ENCODE results near the gene UBE3D. TPM values are rescaled to one million over a fixed set of nuclear protein-coding genes. Genes with fewer than 3 reads are reported as not detected.
"Not testable (repeated sequence)": the region's sequence is repeated elsewhere in the genome, so short reads cannot be mapped to it uniquely, and the experiment has no call there.

Gene UBE3D
- total and polyA plus RNA-seq, 2 experiments from 2014 or later: 7.3 to 11.4 TPM

- no peak for DNase-seq (ENCODE audit: low spot score)
- Histone ChIP-seq H3K9me2 (replicated peaks; ENCODE audit: insufficient read depth) (no peaks in the 10 kb centered on the region), H3K4me3 (no peak overlapping the region), H3K79me2 (no peaks in the 10 kb centered on the region), H3K9me3 (ENCODE audit: low read depth) (no peaks in the 10 kb centered on the region), H3K27me3 (no peaks in the 10 kb centered on the region), H3K36me3 (replicated peaks; ENCODE audit: insufficient read depth, low read depth) (no peaks in the 10 kb centered on the region), H3K4me1 (ENCODE audit: insufficient read depth) (peaks cover 9% of the 10 kb centered on the region), H3K27ac (no peak overlapping the region), H2AFZ (no peak overlapping the region), H4K20me1 (ENCODE audit: insufficient read depth, poor library complexity, severe bottlenecking) (no peaks in the 10 kb centered on the region), H3K4me2 (no peak overlapping the region)
- 58% methylated on average over 4 of the region's 4 CpGs for WGBS (ENCODE audit: low lambda C conversion rate, missing lambda C conversion rate)
- no peak for TF ChIP-seq EZH2phosphoT487 (IDR thresholded peaks at IDR 0.05; ENCODE audit: low read depth, severe bottlenecking, unreplicated experiment)
- no peak for TF ChIP-seq EZH2 (IDR thresholded peaks at IDR 0.05; ENCODE audit: borderline replicate concordance)
- TF ChIP-seq, protein P1, sequence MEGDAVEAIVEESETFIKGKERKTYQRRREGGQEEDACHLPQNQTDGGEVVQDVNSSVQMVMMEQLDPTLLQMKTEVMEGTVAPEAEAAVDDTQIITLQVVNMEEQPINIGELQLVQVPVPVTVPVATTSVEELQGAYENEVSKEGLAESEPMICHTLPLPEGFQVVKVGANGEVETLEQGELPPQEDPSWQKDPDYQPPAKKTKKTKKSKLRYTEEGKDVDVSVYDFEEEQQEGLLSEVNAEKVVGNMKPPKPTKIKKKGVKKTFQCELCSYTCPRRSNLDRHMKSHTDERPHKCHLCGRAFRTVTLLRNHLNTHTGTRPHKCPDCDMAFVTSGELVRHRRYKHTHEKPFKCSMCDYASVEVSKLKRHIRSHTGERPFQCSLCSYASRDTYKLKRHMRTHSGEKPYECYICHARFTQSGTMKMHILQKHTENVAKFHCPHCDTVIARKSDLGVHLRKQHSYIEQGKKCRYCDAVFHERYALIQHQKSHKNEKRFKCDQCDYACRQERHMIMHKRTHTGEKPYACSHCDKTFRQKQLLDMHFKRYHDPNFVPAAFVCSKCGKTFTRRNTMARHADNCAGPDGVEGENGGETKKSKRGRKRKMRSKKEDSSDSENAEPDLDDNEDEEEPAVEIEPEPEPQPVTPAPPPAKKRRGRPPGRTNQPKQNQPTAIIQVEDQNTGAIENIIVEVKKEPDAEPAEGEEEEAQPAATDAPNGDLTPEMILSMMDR (IDR thresholded peaks at IDR 0.05; ENCODE audit: poor library complexity): no peak
These were observed 111.8 kb downstream of the UBE3D start for GRCh38 chr6:82953871-82954270.

- H2AFZ ChIP-seq: no peak overlapping the region
- H3K27me3 ChIP-seq: no peaks in the 10 kb centered on the region
- WGBS (ENCODE audit: low lambda C conversion rate, missing lambda C conversion rate): 93% methylated on average over 1 of the region's 1 CpG
- no peak for DNase-seq (ENCODE audit: low spot score)
- no peaks in the 10 kb centered on the region for H3K9me2 ChIP-seq (replicated peaks; ENCODE audit: insufficient read depth)
- TF ChIP-seq EZH2phosphoT487 (IDR thresholded peaks at IDR 0.05; ENCODE audit: low read depth, severe bottlenecking, unreplicated experiment) (no peak), EZH2 (IDR thresholded peaks at IDR 0.05; ENCODE audit: borderline replicate concordance) (no peak)
- TF ChIP-seq, protein P1 (IDR thresholded peaks at IDR 0.05; ENCODE audit: poor library complexity): no peak
- H3K79me2 ChIP-seq: no peaks in the 10 kb centered on the region
- no peaks in the 10 kb centered on the region for H4K20me1 ChIP-seq (ENCODE audit: insufficient read depth, poor library complexity, severe bottlenecking)
- no peaks in the 10 kb centered on the region for H3K4me1 ChIP-seq (ENCODE audit: insufficient read depth)
- no peaks in the 10 kb centered on the region for H3K36me3 ChIP-seq (replicated peaks; ENCODE audit: insufficient read depth, low read depth)
- H3K4me2 ChIP-seq: no peak overlapping the region
- H3K4me3 ChIP-seq: no peak overlapping the region
- H3K27ac ChIP-seq: no peak overlapping the region
- H3K9me3 ChIP-seq (ENCODE audit: low read depth): no peaks in the 10 kb centered on the region
These were observed 113.7 kb downstream of the UBE3D start for GRCh38 chr6:82951935-82952334.

GRCh38 chr6:82951389-82951788 lies 114.3 kb downstream of the UBE3D start:
- H3K9me3 ChIP-seq (ENCODE audit: low read depth): no peaks in the 10 kb centered on the region
- H2AFZ ChIP-seq: no peak overlapping the region
- no peak overlapping the region for H3K27ac ChIP-seq
- no peak overlapping the region for H3K4me3 ChIP-seq
- 96% methylated on average over 1 of the region's 1 CpG for WGBS (ENCODE audit: low lambda C conversion rate, missing lambda C conversion rate)
- H4K20me1 ChIP-seq (ENCODE audit: insufficient read depth, poor library complexity, severe bottlenecking): no peaks in the 10 kb centered on the region
- H3K36me3 ChIP-seq (replicated peaks; ENCODE audit: insufficient read depth, low read depth): no peaks in the 10 kb centered on the region
- no peaks in the 10 kb centered on the region for H3K79me2 ChIP-seq
- no peaks in the 10 kb centered on the region for H3K4me1 ChIP-seq (ENCODE audit: insufficient read depth)
- no peak for DNase-seq (ENCODE audit: low spot score)
- no peak overlapping the region for H3K4me2 ChIP-seq
- TF ChIP-seq EZH2 (IDR thresholded peaks at IDR 0.05; ENCODE audit: borderline replicate concordance) (no peak), EZH2phosphoT487 (IDR thresholded peaks at IDR 0.05; ENCODE audit: low read depth, severe bottlenecking, unreplicated experiment) (no peak)
- TF ChIP-seq, protein P1 (IDR thresholded peaks at IDR 0.05; ENCODE audit: poor library complexity): no peak
- no peaks in the 10 kb centered on the region for H3K27me3 ChIP-seq
- no peaks in the 10 kb centered on the region for H3K9me2 ChIP-seq (replicated peaks; ENCODE audit: insufficient read depth)

- H3K4me1 ChIP-seq (ENCODE audit: insufficient read depth); H3K9me3 ChIP-seq (ENCODE audit: low read depth); H2AFZ ChIP-seq; DNase-seq (ENCODE audit: low spot score); H3K27me3 ChIP-seq; H4K20me1 ChIP-seq (ENCODE audit: insufficient read depth, poor library complexity, severe bottlenecking); H3K36me3 ChIP-seq (replicated peaks; ENCODE audit: insufficient read depth, low read depth); H3K27ac ChIP-seq; H3K4me2 ChIP-seq; H3K4me3 ChIP-seq; H3K9me2 ChIP-seq (replicated peaks; ENCODE audit: insufficient read depth); H3K79me2 ChIP-seq: not testable (repeated sequence)
- 97% methylated on average over 3 of the region's 3 CpGs for WGBS (ENCODE audit: low lambda C conversion rate, missing lambda C conversion rate)
These were observed 134.7 kb downstream of the UBE3D start for GRCh38 chr6:82930915-82931314.
